GM13976 (cell line): Measurements from ENCODE around the gene PARP3.

Experiments
- DNase-seq: peaks from one replicate; pipeline ENCODE4 v3.0.0; 2012; ENCODE audit warnings: low spot score
- CTCF ChIP-seq: IDR thresholded peaks from 2 replicates; pipeline ENCODE4 v1.5.1; 2012; ENCODE audit warnings: borderline replicate concordance, mild to moderate bottlenecking; ENCODE audit not compliant: insufficient read depth; ENCODE audit errors: extremely low read depth, missing control alignments, control extremely low read depth
- in situ Hi-C: fragments of 300-500 bp; cut with MboI; formaldehyde crosslinking; loops from one replicate; pipeline ENCODE4 v1.12.0; 2022; ENCODE audit warnings: low sequenced_read_pairs, mixed read lengths, inconsistent platforms; ENCODE audit not compliant: unreplicated experiment

Gene PARP3

GRCh38 chr3:51963951-51964451, 21.8 kb downstream of the PARP3 start:
- in situ Hi-C loops = no loop called here
- no peak for DNase-seq
- TF ChIP-seq CTCF = no peak

GRCh38 chr3:51964521-51964920, 22.4 kb downstream of the PARP3 start:
- in situ Hi-C loops = no loop called here
- DNase-seq = no peak
- TF ChIP-seq CTCF = no peak

GRCh38 chr3:51966016-51966415, 23.9 kb downstream of the PARP3 start:
- TF ChIP-seq CTCF = no peak
- no peak for DNase-seq

GRCh38 chr3:51966486-51966885, 24.3 kb downstream of the PARP3 start:
- TF ChIP-seq CTCF = no peak
- DNase-seq = no peak
- in situ Hi-C loops = no loop called here

More at GRCh38 chr3:51966016-51966415, 23.9 kb downstream of the PARP3 start:
- in situ Hi-C loops = no loop called here

- in situ Hi-C loops = no loop called here
- no peak for TF ChIP-seq CTCF
- DNase-seq = no peak
These were observed 24.8 kb downstream of the PARP3 start for GRCh38 chr3:51966922-51967383.

- no peak for TF ChIP-seq CTCF
- in situ Hi-C loops = no loop called here
- DNase-seq = peak; percentile 77
These were observed 25.4 kb downstream of the PARP3 start, which contains the start of gene PCBP4 for GRCh38 chr3:51967384-51968169. Gene PCBP4, minus strand, starts transcription at chr3:51967454. Its CDS starts 6,214 bp downstream, at chr3:51961240.
